Fibroblast of skin of right quadriceps (primary cell): ENCODE data around the gene PPIP5K1.

Source experiments
- DNase-seq: peaks from one replicate; pipeline ENCODE4 v3.0.0-alpha.2; 2013

Gene PPIP5K1

GRCh38 chr15:43517354-43518196 is 72.4 kb downstream of the PPIP5K1 start, which contains the start of gene MAP1A:
MAP1A (plus strand) TSS chr15:43517608; CDS start chr15:43521474, 3,866 bp downstream.
- peak; percentile 79 for DNase-seq

- peak; percentile 84 for DNase-seq
Observed at GRCh38 chr15:43516801-43517353, 73.1 kb downstream of the PPIP5K1 start.

GRCh38 chr15:43516185-43516584 is 73.8 kb downstream of the PPIP5K1 start:
- peak; percentile 58 for DNase-seq

GRCh38 chr15:43515741-43516140 is 74.3 kb downstream of the PPIP5K1 start:
- no peak for DNase-seq

- peak; percentile 40 for DNase-seq
Observed at GRCh38 chr15:43514241-43515057, 75.6 kb downstream of the PPIP5K1 start.

- peak; percentile 43 for DNase-seq
Observed at GRCh38 chr15:43513550-43513949, 76.5 kb downstream of the PPIP5K1 start.

GRCh38 chr15:43511012-43511885 is 78.8 kb downstream of the PPIP5K1 start:
- no peak for DNase-seq

- peak; percentile 99 for DNase-seq
Observed at GRCh38 chr15:43510200-43511011, 79.6 kb downstream of the PPIP5K1 start.

GRCh38 chr15:43509660-43510199 is 80.3 kb downstream of the PPIP5K1 start:
- no peak for DNase-seq

- peak; percentile 19 for DNase-seq
Observed at GRCh38 chr15:43508991-43509659, 80.9 kb downstream of the PPIP5K1 start.

GRCh38 chr15:43508421-43508820 is 81.6 kb downstream of the PPIP5K1 start:
- no peak for DNase-seq

- peak; percentile 91 for DNase-seq
Observed at GRCh38 chr15:43505738-43506137, 84.3 kb downstream of the PPIP5K1 start.

GRCh38 chr15:43499635-43500034 is 90.4 kb downstream of the PPIP5K1 start:
- no peak for DNase-seq

- no peak for DNase-seq
Observed at GRCh38 chr15:43498990-43499389, 91.0 kb downstream of the PPIP5K1 start.

- DNase-seq: no peak
Observed at GRCh38 chr15:43493703-43494472, 96.1 kb downstream of the PPIP5K1 start.

GRCh38 chr15:43492673-43493601 is 97.1 kb downstream of the PPIP5K1 start, which contains the start of gene TP53BP1:
TP53BP1 (minus strand) TSS chr15:43493156; CDS start chr15:43493043, 113 bp downstream.
- peak; percentile 94 for DNase-seq

- no peak for DNase-seq
Observed at GRCh38 chr15:43492266-43492665, 97.7 kb downstream of the PPIP5K1 start.

- DNase-seq: no peak
Observed at GRCh38 chr15:43489191-43489590, 100.8 kb downstream of the PPIP5K1 start.
